Measurements from ENCODE around the gene TBC1D16.

The TBC1D16 gene, protein sequence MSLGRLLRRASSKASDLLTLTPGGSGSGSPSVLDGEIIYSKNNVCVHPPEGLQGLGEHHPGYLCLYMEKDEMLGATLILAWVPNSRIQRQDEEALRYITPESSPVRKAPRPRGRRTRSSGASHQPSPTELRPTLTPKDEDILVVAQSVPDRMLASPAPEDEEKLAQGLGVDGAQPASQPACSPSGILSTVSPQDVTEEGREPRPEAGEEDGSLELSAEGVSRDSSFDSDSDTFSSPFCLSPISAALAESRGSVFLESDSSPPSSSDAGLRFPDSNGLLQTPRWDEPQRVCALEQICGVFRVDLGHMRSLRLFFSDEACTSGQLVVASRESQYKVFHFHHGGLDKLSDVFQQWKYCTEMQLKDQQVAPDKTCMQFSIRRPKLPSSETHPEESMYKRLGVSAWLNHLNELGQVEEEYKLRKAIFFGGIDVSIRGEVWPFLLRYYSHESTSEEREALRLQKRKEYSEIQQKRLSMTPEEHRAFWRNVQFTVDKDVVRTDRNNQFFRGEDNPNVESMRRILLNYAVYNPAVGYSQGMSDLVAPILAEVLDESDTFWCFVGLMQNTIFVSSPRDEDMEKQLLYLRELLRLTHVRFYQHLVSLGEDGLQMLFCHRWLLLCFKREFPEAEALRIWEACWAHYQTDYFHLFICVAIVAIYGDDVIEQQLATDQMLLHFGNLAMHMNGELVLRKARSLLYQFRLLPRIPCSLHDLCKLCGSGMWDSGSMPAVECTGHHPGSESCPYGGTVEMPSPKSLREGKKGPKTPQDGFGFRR

DNA sequence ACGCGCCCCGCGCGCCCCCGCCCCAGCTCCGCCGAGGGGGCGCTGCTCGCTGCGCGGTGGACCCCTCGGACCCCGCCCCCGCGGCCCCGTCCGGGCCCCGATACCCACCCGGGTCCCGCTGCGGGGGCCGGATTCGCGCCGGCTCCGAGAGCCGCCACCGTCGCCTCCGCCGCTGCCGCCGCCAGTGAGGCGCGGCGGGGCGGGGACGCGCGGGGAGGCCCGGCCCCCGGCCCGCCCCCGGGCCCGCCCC is at the start of gene TBC1D16:
Gene TBC1D16, minus strand, starts transcription at position 186 of the 250 bp plus-strand sequence. CDS start 22,325 bp downstream, outside the sequence.
- peak in 1 of 2 donors; percentile 43 for DNase-seq (ENCODE audit: low read depth in 1 of 2, low spot score in 1 of 2)

DNA sequence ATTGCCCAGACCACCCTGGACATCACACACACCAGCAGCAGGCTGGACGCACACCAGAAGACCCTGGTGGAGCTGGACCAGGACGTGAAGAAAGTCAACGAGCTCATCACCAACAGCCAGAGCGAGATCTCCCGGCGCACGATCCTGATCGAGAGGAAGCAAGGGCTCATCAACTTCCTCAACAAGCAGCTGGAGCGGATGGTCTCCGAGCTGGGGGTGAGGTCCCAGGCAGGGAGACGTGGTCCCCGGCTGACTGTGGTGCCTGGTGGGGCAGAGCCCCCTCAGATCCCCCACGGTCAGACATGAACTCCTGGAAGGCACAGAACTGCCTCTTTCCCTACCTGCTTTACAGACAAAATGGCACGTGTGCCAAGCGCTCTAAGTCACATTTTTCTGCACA is 49.1 kb upstream of the TBC1D16 start:
- no peak for DNase-seq (ENCODE audit: low read depth in 1 of 2, low spot score in 1 of 2)

DNA sequence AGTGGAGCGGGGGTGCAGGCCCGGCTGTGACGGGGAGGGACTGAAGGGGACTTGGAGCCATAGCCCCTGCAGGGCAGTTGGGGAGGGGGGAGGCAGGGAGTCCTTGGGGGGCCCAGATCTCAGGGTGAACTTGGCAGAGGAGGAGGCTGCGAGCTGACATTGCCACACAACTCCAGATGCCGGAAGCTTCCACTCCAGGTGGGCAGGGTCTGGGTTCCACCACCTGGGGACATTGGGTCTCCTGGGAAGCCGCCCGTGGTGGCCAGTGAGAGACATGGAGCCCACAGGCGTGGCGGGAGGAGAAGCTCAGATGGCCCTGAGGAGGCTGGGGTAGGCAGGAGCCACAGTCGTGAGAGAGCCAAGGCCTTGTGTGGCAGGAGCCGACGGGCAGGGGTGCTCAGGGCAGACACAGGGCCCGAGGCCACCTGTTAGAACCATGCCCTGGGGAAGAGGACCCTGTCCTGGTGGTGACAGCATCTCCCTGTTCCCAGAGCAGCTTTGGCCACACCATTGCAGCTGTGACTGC is 47.5 kb upstream of the TBC1D16 start:
- DNase-seq (ENCODE audit: low read depth in 1 of 2, low spot score in 1 of 2): no peak

DNA sequence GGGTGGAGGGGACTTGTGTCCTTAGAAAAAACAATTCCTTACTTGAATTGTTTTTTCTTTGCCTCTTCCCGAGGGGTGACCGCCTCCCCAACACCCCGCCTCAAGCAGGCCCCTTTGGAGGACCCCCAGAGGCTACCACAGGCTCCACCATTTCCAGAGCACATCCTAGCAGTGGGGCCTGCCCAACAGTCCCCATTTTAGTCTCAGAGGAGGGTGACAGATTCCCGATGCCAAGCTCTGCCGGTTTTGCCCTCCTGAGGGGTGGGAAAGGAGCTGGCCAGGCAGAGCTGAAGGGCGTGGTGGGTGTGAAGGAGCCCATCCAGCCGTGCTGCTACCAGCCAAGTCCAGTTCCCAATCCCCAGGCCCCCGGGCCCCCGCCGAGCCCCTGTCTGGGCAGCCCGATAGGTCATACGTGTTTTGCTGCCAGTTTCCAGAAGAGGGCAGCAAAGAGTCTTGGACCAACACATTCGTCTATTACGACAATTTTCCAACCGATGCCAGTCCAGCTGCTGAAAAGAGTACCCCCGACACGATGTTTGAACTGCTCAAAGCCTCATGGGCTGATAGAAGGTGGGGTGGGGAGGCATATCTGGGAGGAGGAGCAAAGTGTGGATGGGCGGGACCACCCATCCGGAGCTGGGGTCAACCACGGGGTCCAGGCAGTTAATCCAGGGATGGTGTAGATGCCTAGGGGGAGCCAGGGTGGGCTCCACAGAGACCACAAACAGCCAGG is 46.9 kb upstream of the TBC1D16 start:
- DNase-seq (ENCODE audit: low read depth in 1 of 2, low spot score in 1 of 2): peak; percentile 27 to 28

DNA sequence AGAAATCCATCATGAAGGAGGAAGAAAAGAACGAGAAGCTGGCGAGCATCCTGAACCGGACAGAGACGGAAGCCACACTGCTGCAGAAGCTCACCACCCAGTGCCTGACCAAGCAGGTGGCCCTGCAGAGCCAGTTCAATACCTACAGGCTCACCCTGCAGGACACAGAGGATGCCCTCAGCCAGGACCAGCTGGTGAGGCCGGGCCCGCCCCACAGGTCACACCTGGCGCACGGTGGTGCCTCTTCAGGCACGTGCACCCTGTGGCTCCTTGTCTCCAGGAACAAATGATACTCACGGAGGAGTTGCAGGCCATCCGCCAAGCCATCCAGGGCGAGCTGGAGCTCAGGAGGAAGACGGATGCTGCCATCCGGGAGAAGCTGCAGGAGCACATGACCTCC is 45.9 kb upstream of the TBC1D16 start:
- DNase-seq (ENCODE audit: low read depth in 1 of 2, low spot score in 1 of 2): no peak

DNA sequence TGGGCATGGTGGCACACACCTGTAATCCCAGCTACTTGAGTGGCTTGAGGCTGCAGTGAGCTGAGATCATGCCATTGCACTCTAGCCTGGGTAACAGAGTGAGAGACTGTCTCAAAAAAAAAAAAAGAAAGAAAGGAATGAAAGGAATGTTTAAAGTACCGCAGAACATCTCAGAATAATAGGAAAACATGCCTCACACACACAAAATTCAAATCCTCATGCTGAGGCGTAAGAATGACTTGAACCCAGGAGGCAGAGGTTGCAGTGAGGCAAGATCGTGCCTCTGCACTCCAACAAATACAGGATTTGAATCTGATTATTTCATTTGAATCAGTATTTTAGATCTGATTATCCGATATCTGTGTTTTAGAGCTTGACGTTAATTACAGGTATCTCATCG is 44.4 kb upstream of the TBC1D16 start:
- no peak for DNase-seq (ENCODE audit: low read depth in 1 of 2, low spot score in 1 of 2)

DNA sequence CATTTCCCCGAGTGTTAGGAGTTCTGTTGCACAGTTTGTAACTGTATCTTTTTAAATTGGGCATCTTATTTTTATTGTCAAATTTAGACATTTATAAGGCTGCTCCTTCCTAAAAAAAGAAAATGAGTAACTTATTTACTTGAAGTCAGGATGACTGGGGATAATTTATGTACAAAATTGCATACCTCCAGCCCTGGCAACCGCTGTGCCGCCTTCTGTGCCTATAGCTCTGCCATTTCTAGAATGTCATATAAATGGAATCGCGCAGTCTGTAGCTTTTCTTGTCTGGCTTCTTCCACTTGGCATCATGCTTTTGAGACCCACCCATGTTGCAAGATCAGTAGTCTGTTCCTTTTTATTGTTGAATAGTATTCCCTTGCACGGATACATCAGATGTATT is 36.7 kb upstream of the TBC1D16 start:
- no peak for DNase-seq (ENCODE audit: low read depth in 1 of 2, low spot score in 1 of 2)

DNA sequence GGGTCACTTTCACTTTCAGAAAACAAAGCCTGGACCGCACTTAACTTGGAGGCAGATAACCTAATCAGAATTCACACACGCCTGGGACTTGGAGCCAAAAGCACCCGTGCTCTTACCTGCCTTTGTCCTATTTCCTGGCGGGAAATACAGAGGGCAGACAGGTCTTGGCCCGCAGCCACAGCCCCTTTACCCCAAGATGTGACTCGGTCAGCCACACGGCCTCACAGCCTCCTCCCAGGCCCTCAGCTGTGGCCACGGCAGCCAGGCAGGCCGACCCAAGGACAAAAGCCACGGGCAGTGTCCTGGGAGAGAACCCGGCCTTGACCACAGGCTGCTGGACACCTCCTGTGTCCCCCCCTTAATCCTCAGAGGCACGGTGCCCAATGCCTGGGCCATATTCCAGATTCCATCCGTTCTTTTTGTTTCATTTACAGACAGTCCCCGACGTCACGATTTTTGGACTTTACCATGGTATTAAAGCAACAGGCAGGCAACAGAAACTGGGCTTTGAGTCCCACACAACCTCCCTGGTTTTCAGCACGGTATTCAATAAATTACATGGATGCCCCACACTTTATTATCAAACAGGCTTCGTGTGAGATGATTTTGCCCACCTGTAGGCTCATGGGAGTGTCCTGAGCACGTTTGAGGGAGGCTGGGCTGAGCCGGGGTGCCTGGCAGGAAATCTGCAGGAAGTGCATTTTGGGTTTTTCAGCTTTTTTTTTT is 35.6 kb upstream of the TBC1D16 start:
- no peak for DNase-seq (ENCODE audit: low read depth in 1 of 2, low spot score in 1 of 2)

DNA sequence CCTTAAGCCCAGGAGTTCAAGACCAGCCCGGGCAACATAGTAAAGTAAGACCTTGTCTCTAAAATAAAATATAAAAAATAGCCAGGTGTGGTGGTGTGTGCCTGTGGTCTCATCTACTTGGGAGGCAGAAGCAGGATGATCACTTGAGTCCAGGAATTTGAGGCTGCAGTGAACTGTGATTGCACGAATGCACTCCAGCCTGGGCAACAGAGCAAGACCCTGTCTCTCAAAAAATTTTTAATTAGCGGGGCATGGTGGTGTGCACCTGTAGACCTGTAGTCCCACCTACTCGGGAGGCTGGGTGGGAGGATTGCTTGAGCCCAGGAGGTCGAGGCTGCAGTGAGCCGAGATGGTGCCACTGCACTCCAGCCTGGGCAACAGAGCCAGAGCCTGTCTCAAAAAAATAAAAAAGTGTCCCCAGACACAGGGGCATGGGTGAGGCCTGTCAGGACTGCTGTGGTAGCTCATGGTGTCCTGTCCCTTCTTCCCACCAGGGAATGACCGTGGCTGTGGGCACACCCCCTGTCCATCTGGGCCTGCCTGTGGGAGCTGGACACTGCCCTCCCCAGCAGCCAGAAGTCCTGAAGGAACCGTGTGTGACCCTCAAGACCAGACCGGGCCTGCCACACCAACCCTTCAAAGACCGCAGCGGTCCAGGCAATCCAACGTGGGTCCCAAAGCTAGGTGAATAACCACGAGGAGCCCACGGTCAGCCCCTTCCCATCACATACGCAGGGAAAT is 34.9 kb upstream of the TBC1D16 start:
- no peak for DNase-seq (ENCODE audit: low read depth in 1 of 2, low spot score in 1 of 2)

DNA sequence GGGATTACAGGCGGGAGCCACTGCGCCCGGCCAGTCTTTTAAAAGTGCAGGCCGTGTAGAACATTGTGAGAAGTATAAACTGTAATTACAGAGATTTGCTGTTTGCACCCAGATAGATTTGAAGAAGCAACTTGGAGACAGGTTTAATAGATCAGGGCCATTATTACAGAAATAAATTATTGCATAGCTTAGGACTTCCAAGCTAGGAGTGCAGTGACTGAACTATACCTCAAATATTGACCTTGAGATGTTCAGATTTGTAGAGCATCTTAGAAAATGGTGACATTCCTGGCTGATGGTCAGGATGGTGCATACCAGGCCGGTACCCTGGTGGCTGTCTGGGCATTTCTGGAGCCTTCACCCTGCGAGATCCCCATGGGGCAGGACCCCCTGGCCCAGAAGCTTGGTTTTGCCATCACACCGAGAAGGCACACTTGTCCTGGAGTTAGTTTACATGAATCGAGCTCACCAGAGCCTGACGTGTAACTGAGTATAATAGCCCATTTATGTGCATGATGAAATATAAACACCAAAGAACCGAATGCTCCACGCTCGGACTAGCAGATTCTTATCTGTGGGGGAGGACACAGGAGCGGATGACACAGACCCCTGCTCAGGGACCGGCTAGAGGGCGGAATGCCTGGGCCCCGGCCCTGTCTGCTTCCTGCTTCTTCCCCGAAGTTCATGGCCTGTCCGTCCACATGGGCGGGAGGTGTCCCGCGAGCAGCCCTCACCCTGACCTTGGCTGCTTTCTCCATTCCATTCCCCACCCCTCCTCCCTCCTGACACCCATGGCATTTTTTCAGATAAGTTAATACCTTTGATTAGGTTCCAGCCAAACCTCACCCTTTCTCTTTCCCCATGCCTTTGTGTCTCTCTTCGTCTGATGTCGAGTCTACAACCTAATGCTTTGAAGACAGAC is 32.9 kb upstream of the TBC1D16 start:
- DNase-seq (ENCODE audit: low read depth in 1 of 2, low spot score in 1 of 2): no peak

DNA sequence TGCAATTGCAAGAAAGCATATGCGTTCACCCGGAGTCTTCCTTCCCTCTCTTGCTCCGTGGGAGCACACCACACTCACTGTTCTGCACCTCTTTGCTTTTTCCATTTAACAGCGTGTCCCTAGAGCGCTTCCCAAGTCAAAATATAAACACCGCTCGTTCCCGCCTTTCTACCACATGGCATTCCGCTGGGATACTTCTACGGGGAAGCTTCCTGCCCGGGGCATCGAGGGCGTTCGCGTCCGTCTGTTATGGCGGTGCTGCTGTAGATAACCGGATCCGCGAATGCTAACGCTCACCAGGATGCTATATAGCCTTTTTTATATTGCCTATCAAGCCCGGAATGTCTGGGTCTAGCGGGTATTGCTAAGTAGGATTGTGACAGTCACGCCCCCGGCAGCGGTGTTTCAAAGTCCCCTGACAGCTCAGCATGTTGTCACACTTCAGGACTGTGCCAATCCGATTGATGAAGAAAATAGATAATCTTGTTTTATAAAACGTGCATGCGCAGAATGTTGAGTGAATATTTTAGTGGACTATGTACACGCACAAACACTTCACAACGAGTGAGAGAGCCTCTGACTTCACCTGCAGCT is 31.8 kb upstream of the TBC1D16 start:
- no peak for DNase-seq (ENCODE audit: low read depth in 1 of 2, low spot score in 1 of 2)

DNA sequence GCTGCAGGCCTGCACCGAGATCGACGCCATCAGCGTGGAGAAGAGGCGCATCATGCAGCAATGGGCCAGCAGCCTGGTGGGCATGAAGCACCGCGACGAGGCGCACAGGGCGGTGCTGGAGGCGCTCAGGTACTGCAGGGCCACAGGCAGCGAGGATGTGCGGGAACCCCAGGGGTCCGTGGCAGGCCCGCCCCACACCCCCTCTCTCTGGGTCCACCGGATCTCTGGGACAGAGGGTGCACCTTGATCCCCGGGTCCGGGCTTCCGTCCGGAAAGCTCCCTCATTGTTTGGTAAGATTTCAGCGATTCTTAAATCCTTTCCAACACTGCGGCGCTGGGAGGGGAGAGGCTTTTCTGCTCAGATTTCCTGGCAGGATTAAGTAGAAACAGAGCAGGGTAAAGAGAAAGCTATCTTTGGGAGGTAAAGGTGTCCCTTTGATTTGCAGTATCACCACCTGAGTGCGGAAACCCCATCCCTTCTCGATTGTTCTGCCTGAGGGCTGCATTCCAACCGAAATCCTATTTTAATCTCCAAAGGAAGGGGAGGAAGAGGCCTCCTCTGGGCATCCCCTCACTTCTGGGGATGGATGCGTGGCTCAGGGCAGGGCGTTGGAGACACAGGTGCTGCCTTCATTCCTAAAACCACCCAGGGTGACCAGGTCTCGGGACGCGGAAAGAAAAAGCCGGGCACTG is 30.0 kb upstream of the TBC1D16 start:
- DNase-seq (ENCODE audit: low read depth in 1 of 2, low spot score in 1 of 2): no peak

DNA sequence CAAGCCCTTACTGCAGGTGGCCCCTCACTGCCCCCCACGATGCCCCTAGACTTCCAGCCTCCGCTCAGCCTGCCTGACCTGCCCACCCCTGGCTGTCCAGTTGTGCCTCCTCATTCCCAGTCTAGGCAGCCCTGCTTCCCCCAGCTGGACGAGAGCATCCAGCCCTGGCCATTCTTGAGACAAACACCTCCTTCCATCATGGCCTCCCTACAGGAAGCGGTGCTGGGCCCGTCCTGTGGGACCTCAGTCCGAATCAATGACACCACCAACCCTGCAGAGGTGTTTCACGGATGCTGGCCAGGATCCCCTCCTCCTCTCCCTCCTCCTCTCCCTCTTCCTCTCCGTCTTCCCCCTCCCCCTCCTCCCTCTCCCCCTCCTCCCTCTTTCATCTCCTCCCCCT is 29.0 kb upstream of the TBC1D16 start:
- no peak for DNase-seq (ENCODE audit: low read depth in 1 of 2, low spot score in 1 of 2)

DNA sequence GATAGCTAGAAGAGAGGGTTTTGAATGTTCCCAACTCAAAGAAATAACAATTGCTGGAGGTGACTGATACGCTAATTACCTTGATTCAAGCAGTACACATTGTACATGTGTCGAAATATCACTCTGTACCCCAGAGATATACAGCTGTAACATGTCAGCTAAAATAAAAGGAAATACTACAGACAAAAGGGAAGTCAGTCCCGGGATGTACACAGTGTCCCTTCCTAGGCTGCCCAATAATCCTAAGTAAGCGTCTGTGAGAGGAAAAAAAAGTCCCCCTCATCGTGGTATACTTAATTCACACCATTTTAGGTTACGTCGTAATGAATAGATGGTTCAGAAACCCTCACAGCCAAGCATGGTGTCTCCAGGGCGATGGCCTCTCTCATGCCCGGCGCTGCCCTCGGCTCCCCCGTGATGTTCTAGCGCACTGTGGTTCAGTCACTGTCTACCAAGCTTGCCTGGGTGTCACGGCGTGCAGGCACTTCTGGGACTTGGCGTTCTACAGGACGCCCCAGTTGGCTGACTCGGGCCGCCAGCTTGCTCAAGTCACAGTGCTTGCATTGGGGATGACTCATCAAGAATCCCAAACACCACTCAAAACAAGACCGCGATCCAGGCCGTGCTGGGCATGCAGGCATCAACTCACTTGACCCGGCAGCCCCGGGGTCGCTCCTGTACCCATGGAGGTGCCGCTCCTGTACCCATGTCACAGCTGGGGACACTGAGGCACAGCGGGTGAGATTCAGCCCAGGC is 28.3 kb upstream of the TBC1D16 start:
- no peak for DNase-seq (ENCODE audit: low read depth in 1 of 2, low spot score in 1 of 2)

DNA sequence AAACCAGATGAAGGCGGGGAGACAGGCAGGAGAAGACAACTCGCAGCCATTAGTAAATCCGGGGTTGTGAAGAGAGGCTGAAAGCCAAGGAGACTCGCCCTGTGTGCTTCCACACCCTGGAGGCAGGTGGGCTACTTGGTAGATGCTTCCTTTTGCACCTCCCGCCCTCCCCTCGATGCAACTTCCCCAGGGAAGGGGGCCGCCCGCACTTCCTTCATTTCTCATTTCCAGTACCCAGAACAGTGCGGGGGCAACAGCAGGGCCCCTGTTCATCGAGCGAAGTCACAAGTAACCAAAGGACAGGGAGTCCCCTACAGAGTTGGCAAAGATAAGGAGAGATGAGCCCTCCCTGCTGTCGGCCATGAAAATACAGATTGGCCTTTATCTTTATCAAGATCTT is 25.7 kb upstream of the TBC1D16 start:
- DNase-seq (ENCODE audit: low read depth in 1 of 2, low spot score in 1 of 2): no peak

DNA sequence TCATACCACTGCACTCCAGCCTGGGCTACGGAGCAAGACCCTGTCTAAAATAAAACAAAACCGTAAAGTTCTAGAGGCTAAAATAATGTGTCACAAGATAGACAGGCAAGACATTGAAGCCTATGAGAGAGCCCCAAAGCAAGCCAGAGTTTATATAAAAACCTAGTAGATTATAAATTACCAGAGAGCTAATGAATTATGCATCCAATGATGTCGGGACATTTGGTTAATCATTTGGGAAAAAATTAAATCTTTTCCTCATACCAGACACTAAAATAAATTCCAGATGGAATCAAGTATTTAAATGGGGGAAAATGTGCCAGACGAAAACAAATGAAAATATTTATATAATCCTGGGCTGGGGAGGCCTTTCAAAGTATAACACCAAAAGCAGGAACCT is 25.0 kb upstream of the TBC1D16 start:
- DNase-seq (ENCODE audit: low read depth in 1 of 2, low spot score in 1 of 2): no peak

DNA sequence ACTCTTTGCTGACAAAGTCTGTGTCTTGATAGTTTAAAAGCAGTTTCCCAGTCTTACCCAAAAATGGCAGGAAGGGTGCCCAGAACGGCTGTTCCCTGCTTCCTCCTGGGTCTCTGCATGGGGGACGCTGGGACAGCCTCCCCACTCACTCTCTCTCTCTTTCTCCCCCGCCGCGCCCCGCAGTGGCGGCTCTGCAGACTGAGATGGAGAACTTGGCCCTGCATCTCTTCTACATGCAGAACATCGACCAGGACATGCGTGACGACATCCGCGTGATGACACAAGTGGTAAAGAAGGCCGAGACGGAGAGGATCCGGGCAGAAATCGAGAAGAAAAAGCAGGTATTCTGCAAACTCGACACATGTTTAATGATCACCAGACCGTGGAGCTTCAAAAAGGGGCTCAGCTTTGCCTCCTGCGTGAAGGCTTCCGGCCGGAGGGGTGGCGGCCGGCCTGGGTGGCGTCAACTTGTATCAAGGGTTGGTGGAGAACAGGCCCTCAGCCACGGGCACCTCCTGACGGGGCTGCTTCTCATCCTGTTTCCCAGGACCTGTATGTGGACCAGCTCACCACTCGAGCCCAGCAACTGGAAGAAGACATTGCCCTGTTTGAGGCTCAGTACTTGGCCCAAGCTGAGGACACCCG is 22.8 kb upstream of the TBC1D16 start:
- no peak for DNase-seq (ENCODE audit: low read depth in 1 of 2, low spot score in 1 of 2)

Data from stimulated activated CD4-positive, alpha-beta T cell treated with anti-CD3 and anti-CD28 coated beads, Interleukin-15, amount 100 ng/mL, for 1 hour (primary cell).